OCI-LY7 (cell line): ENCODE measurements around the gene GCSAML. TPM values are rescaled to one million over a fixed set of nuclear protein-coding genes. Genes with fewer than 3 reads are reported as not detected.

Experiments
- BruUV-seq: library from RNA; stranded (reverse); fragments of 400-500 nt; replicated peaks from 2 replicates; lab custom pipeline; 2021; lab: Mats Ljungman, UMichigan
- CTCF ChIA-PET: fragments of 300-600 bp; sonication (Branson Sonifier 250); formaldehyde crosslinking; loops from one replicate; lab custom pipeline; 2022; ENCODE audit warnings: antibody characterized with exemption; ENCODE audit not compliant: unreplicated experiment; lab: Charles Lee
- POLR2A ChIA-PET: fragments of 300-600 bp; sonication (Branson Sonifier 250); formaldehyde crosslinking; loops from one replicate; lab custom pipeline; 2022; ENCODE audit warnings: antibody characterized with exemption; lab: Charles Lee
- DNase-seq: peaks from one replicate; pipeline ENCODE4 v3.0.0-alpha.2; 2015; ENCODE audit warnings: low spot score
- H2AFZ ChIP-seq: fragments of 200-600 bp; sonication (generic), shearing (Covaris generic); 2 replicates; pipeline ENCODE4 v1.6.1; 2014; ENCODE audit warnings: mild to moderate bottlenecking, antibody characterized with exemption, low read length, moderate library complexity
- H3K27ac ChIP-seq: fragments of 200-600 bp; sonication (generic); 2 replicates; pipeline ENCODE4 v1.5.1; 2014; ENCODE audit warnings: mixed run types, low read depth, mild to moderate bottlenecking, moderate library complexity, low read length, inconsistent platforms; ENCODE audit not compliant: poor library complexity, severe bottlenecking
- H3K36me3 ChIP-seq: fragments of 200-600 bp; sonication (generic); 2 replicates; pipeline ENCODE4 v1.6.1; 2014; ENCODE audit warnings: mild to moderate bottlenecking, antibody characterized with exemption, low read length, moderate library complexity, mixed read lengths; ENCODE audit not compliant: insufficient read depth
- H3K4me1 ChIP-seq: fragments of 200-600 bp; sonication (generic); 2 replicates; pipeline ENCODE4 v1.5.1; 2014; ENCODE audit warnings: mild to moderate bottlenecking, low read length; ENCODE audit not compliant: insufficient read depth, poor library complexity, severe bottlenecking
- H3K4me2 ChIP-seq: fragments of 200-600 bp; sonication (generic); 2 replicates; pipeline ENCODE4 v1.6.1; 2014; ENCODE audit warnings: mild to moderate bottlenecking, low read length
- H3K4me3 ChIP-seq: fragments of 200-600 bp; sonication (generic); 2 replicates; pipeline ENCODE4 v1.5.1; 2014; ENCODE audit warnings: mild to moderate bottlenecking, low read depth, low read length; ENCODE audit not compliant: poor library complexity, severe bottlenecking
- H3K79me2 ChIP-seq: fragments of 200-600 bp; sonication (generic); 2 replicates; pipeline ENCODE4 v1.6.1; 2016; ENCODE audit warnings: low read depth, mild to moderate bottlenecking, low read length, moderate library complexity, mixed read lengths; ENCODE audit not compliant: insufficient read depth
- H3K9me2 ChIP-seq: fragments of 200-600 bp; sonication (generic); 2 replicates; pipeline ENCODE4 v1.6.1; 2016; ENCODE audit warnings: mild to moderate bottlenecking, low read length, mixed read lengths; ENCODE audit not compliant: insufficient read depth
- H3K9me3 ChIP-seq: fragments of 200-600 bp; sonication (generic); 2 replicates; pipeline ENCODE4 v1.6.1; 2014; ENCODE audit warnings: mild to moderate bottlenecking, mixed run types, low read length, mixed read lengths
- H4K20me1 ChIP-seq: fragments of 200-600 bp; sonication (generic); 2 replicates; pipeline ENCODE4 v1.6.1; 2014; ENCODE audit warnings: mild to moderate bottlenecking, antibody characterized with exemption, low read length, moderate library complexity, mixed read lengths; ENCODE audit not compliant: insufficient read depth
- CTCF ChIP-seq: fragments of 200-600 bp; sonication (generic); conservative IDR thresholded peaks from 2 replicates; pipeline ENCODE4 v1.5.1; 2014; ENCODE audit warnings: mild to moderate bottlenecking, antibody characterized with exemption, low read length, moderate library complexity, mixed read lengths
- EZH2phosphoT487 ChIP-seq: fragments of 200-600 bp; sonication (generic); IDR thresholded peaks from 2 replicates; pipeline ENCODE4 v1.6.1; 2018; ENCODE audit warnings: low read depth, borderline replicate concordance, mild to moderate bottlenecking, mixed run types, antibody characterized with exemption, low read length, moderate library complexity, mixed read lengths
- intact Hi-C: fragments of 100-400 bp; cut with micrococcal nuclease; formaldehyde crosslinking; loops from one replicate; pipeline ENCODE4 v1.10.0; 2022; ENCODE audit not compliant: unreplicated experiment
- total RNA-seq, 2 experiments: library from RNA; depleted of rRNA in 1 of 2; stranded (reverse); fragments of >200 nt in 1 of 2; shearing (Covaris generic) in 1 of 2; gene quantifications; 2 replicates each; pipeline ENCODE4 v1.2.3, GENCODE V29; 2014 to 2022

The GCSAML gene
- total RNA-seq, 2 experiments from 2014 or later: not detected

GRCh38 chr1:247576514-247576913 is 27.6 kb downstream of the GCSAML start:
- Histone ChIP-seq H3K9me2 (no peaks in the 10 kb centered on the region), H2AFZ (no peak overlapping the region), H4K20me1 (no peaks in the 10 kb centered on the region), H3K9me3 (no peaks in the 10 kb centered on the region), H3K4me2 (no peak overlapping the region), H3K27ac (no peak overlapping the region), H3K4me3 (no peak overlapping the region), H3K79me2 (no peaks in the 10 kb centered on the region), H3K4me1 (no peaks in the 10 kb centered on the region), H3K36me3 (no peaks in the 10 kb centered on the region)
- BruUV-seq: no TSS peak
- peak; percentile 11 for DNase-seq
- ChIA-PET CTCF (no interaction called here), POLR2A (no interaction called here)
- intact Hi-C loops: loop anchor here (1.0 to 5.0 kb wide), 2 partner anchors 186 to 204 kb away; no protein-coding TSS in a partner anchor
- TF ChIP-seq EZH2phosphoT487 (no peak), CTCF (peak; percentile 78)

GRCh38 chr1:247578946-247579460 is 30.1 kb downstream of the GCSAML start:
- TF ChIP-seq EZH2phosphoT487 (no peak), CTCF (no peak)
- H4K20me1 ChIP-seq: no peaks in the 10 kb centered on the region
- H3K4me2 ChIP-seq: no peak overlapping the region
- DNase-seq: no peak
- no peaks in the 10 kb centered on the region for H3K36me3 ChIP-seq
- no peak overlapping the region for H3K27ac ChIP-seq
- H3K9me3 ChIP-seq: no peaks in the 10 kb centered on the region
- CTCF ChIA-PET: no interaction called here
- H2AFZ ChIP-seq: no peak overlapping the region
- H3K79me2 ChIP-seq: no peaks in the 10 kb centered on the region
- H3K4me3 ChIP-seq: no peak overlapping the region
- intact Hi-C loops: loop anchor here (5.0 kb wide), 1 partner anchor 207 kb away; no protein-coding TSS in a partner anchor
- BruUV-seq: no TSS peak
- H3K9me2 ChIP-seq: no peaks in the 10 kb centered on the region
- H3K4me1 ChIP-seq: no peaks in the 10 kb centered on the region
- POLR2A ChIA-PET: no interaction called here

GRCh38 chr1:247588060-247588459 is 39.1 kb downstream of the GCSAML start, which contains the start of gene OR2G2:
TSS of gene OR2G2 (plus strand) at chr1:247588360. CDS start at chr1:247588360, 0 bp downstream.
- H3K4me3 ChIP-seq: no peak within 1 kb of the TSS
- BruUV-seq: no TSS peak
- no peaks in the 10 kb centered on the region for H3K9me2 ChIP-seq
- no peaks in the 10 kb centered on the region for H4K20me1 ChIP-seq
- H3K79me2 ChIP-seq: no peaks in the 10 kb centered on the region
- no peaks in the 10 kb centered on the region for H3K9me3 ChIP-seq
- TF ChIP-seq CTCF (no peak), EZH2phosphoT487 (no peak)
- no peak within 1 kb of the TSS for H3K27ac ChIP-seq
- H3K36me3 ChIP-seq: no peaks in the 10 kb centered on the region
- no peaks in the 10 kb centered on the region for H3K4me1 ChIP-seq
- H3K4me2 ChIP-seq: no peak within 1 kb of the TSS
- H2AFZ ChIP-seq: no peak within 1 kb of the TSS
- intact Hi-C loops: no loop called here
- DNase-seq: no peak
- ChIA-PET POLR2A (interaction anchor here (0.6 kb wide), 1 partner anchor 564 kb away, joined by 4 read pairs; no protein-coding TSS in a partner anchor), CTCF (no interaction called here)
